SJSA1 (cell line): ENCODE measurements around the gene COL4A2. TPM values are rescaled to one million over a fixed set of nuclear protein-coding genes. Genes with fewer than 3 reads are reported as not detected.
A peak's percentile ranks its signal among the peaks of the same experiment; 100 is the strongest.

ENCODE experiments used
- DNase-seq, 2 experiments: peaks; one replicate each; pipeline ENCODE4 v3.0.0-alpha.2; 2015 to 2020; ENCODE audit warnings: low spot score in 2 of 2, low read depth in 1 of 2
- H3K27ac ChIP-seq: fragments of 250-450 bp; sonication (Bioruptor Pico); 2 replicates; pipeline ENCODE4 v1.5.1; 2020; ENCODE audit warnings: mild to moderate bottlenecking, moderate library complexity
- H3K27me3 ChIP-seq: fragments of 250-450 bp; sonication (Bioruptor Pico); replicated peaks from 2 replicates; pipeline ENCODE4 v1.5.1; 2020; ENCODE audit warnings: mild to moderate bottlenecking, moderate library complexity
- H3K36me3 ChIP-seq: fragments of 250-450 bp; sonication (Bioruptor Pico); 2 replicates; pipeline ENCODE4 v1.5.1; 2020; ENCODE audit warnings: mild to moderate bottlenecking
- H3K4me1 ChIP-seq: fragments of 250-450 bp; sonication (Bioruptor Pico); replicated peaks from 2 replicates; pipeline ENCODE4 v1.6.1; 2021; ENCODE audit warnings: mild to moderate bottlenecking
- H3K4me3 ChIP-seq: fragments of 250-450 bp; sonication (Bioruptor Pico); 2 replicates; pipeline ENCODE4 v1.5.1; 2020; ENCODE audit warnings: mild to moderate bottlenecking
- H3K9me3 ChIP-seq: fragments of 250-450 bp; sonication (Bioruptor Pico); replicated peaks from 2 replicates; pipeline ENCODE4 v1.5.1; 2020; ENCODE audit warnings: mild to moderate bottlenecking
- total RNA-seq: library from RNA; depleted of rRNA; stranded (reverse); fragments of >200 nt; shearing (Covaris generic); gene quantifications from 2 replicates; pipeline ENCODE4 v1.2.3, GENCODE V29; 2014

The COL4A2 gene
- total RNA-seq, 1 experiment from 2014 or later = 741 TPM

DNA sequence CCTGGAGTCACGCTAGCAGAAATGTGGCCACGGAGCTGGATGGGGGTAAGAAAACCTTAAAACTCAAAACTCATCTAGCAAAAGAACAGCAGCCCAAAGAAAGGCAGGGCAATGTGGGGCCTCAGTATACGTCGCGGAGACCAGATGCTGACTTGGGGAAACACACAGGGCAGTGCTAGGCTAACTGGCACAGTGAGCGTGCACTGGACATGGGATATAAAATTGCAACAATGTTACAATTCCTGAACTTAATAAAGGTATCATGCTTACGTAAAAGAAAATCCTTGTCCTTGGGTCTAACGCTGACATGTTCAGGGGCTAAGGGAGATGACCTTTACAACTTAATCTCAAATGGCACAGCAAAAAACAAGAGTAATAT, 40.7 kb upstream of the COL4A2 start:
- no peak for DNase-seq
- no peak overlapping the region for H3K4me3 ChIP-seq
- H3K27me3 ChIP-seq = no peaks in the 10 kb centered on the region
- H3K36me3 ChIP-seq = peaks cover 19% of the 10 kb centered on the region; the same call in 1 of the 2 replicates
- H3K4me1 ChIP-seq = peaks cover 45% of the 10 kb centered on the region
- no peak overlapping the region for H3K27ac ChIP-seq
- H3K9me3 ChIP-seq = no peaks in the 10 kb centered on the region

DNA sequence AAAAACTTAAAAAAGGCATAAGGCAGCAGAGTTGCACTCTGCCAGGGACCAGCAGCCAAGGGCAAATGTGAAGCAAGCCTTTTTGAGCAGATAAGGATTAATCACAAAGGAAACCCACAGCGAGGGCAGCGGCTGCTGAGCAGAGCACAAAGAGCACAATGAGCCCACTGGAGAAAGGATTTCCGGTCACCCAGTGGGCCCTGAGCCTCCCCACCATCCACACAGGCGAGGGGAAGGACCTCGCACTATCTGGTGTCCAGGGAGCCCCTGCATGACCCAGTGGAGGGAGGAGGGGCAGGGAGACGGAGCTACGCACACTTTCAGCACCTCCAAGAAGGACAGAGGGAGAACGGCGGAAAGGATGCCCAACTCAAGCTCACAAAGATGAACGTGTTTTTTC, 40.1 kb upstream of the COL4A2 start:
- H3K27ac ChIP-seq = no peak overlapping the region
- no peaks in the 10 kb centered on the region for H3K9me3 ChIP-seq
- H3K27me3 ChIP-seq = no peaks in the 10 kb centered on the region
- H3K4me1 ChIP-seq = peaks cover 39% of the 10 kb centered on the region
- H3K36me3 ChIP-seq = peaks cover 15% of the 10 kb centered on the region; the same call in 1 of the 2 replicates
- peak in 1 of 2 experiments; percentile 42 for DNase-seq
- no peak overlapping the region for H3K4me3 ChIP-seq

DNA sequence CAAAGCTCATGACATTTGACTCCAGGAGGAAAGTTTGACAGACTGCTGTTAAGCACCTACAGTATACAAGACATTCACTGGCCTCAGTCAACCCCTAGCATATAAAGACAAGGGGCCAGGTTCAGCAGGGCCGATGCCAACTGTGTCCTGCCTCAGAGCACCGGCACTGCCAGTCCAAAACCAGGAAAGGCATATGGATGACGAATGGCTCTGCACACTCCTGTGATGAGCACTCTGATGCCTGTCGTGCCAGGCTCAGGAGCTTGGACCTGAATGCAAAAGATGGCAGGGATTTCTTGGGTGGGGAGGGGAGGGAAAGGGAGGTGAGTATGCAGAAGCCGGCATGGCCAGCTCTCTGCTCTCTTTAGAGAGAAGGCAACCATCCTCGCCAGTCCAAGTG, 39.0 kb upstream of the COL4A2 start:
- H3K27ac ChIP-seq = no peak overlapping the region
- peaks cover 28% of the 10 kb centered on the region for H3K4me1 ChIP-seq
- DNase-seq = peak in 1 of 2 experiments; percentile 30
- H3K27me3 ChIP-seq = no peaks in the 10 kb centered on the region
- no peaks in the 10 kb centered on the region for H3K9me3 ChIP-seq
- H3K4me3 ChIP-seq = no peak overlapping the region
- peaks cover 13% of the 10 kb centered on the region for H3K36me3 ChIP-seq

DNA sequence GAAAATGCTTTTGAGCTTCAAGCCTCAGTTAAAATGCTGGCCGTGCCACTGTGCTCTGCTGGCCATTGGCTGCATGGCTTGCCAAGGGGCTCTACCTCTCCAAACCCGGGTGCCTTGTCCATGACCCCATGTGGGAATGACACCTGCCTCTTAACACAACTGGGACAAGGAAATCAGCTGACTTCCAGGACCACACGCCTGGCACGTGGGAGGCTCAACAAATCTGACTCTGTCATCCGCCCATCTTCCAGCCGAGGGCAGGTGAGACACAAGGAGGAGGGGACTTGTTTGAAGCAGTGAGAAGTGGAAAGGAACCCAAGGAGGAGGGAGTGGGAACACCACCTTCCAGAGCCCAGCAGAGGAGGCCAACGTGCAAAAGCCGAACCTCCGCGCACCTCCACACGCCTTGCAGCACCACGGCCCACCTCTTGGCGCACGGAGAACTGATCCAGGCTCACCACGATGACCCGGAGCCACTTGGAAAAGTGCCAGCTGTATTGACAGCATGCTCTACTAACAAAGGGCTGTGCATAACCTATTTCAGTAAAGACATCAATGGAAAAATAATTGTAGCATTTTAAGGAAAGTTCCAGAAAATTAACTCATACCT, 38.4 kb upstream of the COL4A2 start:
- H3K4me1 ChIP-seq = peaks cover 22% of the 10 kb centered on the region
- no peaks in the 10 kb centered on the region for H3K9me3 ChIP-seq
- no peak overlapping the region for H3K4me3 ChIP-seq
- peaks cover 16% of the 10 kb centered on the region for H3K36me3 ChIP-seq
- DNase-seq = peak in 1 of 2 experiments; percentile 53
- H3K27me3 ChIP-seq = no peaks in the 10 kb centered on the region
- no peak overlapping the region for H3K27ac ChIP-seq

DNA sequence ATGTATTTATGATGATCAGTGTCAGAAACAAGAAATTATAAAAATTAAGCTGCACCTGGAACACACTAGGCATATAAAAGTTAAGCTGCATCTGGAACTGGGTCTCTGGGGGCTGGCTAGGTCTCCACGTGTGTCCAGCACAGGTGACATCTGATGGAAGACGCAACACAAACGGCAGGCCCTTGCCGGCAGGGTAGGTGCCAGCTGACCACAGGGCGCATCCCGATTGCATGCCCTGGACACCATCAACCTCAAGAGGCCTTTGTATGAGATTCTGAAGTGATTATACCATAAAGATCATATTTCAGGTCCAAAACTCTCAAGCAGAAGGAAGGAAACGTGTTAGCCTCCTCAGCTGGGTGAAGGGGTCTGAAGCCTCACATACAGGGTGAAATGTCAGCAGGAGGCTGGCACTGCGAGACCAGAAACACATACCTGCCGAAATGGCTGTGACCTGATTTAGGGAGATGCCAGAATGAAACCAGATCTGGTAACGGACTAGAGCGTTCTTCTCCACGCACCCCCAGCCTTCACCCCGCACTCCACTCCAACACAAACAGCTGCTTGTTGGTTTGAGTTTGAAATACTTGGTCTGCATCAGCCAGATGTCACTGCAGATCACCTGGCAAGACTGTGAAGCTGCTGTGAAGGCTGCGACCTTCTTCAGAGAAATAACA, 37.4 kb upstream of the COL4A2 start:
- Histone ChIP-seq H3K27me3 (no peaks in the 10 kb centered on the region), H3K27ac (no peak overlapping the region), H3K9me3 (no peaks in the 10 kb centered on the region), H3K4me3 (no peak overlapping the region), H3K4me1 (peaks cover 15% of the 10 kb centered on the region), H3K36me3 (peaks cover 15% of the 10 kb centered on the region)
- DNase-seq = peak in 1 of 2 experiments; percentile 40

DNA sequence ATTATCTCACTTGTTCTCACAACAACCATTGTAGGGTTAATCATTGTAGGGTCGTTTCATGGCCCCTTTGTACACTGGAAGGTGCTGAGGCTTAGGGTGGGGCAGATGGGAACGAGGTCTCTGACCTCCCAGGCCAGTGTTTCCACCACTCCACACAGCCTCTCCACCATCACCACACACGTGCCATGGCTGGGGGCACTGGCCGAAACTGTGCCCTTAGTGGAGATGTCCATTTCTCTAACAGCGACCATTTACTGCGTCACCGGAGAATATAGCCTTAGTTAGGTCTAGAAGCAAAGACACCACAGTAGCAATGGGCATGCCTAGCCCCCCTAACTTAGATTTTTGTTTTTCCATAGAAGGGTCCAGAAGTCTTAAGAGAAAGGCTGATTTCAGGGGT, 36.6 kb upstream of the COL4A2 start:
- DNase-seq = peak in 1 of 2 experiments; percentile 36
- H3K9me3 ChIP-seq = no peaks in the 10 kb centered on the region
- H3K4me1 ChIP-seq = peaks cover 6% of the 10 kb centered on the region
- peaks cover 9% of the 10 kb centered on the region for H3K36me3 ChIP-seq
- H3K27me3 ChIP-seq = no peaks in the 10 kb centered on the region
- no peak overlapping the region for H3K4me3 ChIP-seq
- no peak overlapping the region for H3K27ac ChIP-seq

DNA sequence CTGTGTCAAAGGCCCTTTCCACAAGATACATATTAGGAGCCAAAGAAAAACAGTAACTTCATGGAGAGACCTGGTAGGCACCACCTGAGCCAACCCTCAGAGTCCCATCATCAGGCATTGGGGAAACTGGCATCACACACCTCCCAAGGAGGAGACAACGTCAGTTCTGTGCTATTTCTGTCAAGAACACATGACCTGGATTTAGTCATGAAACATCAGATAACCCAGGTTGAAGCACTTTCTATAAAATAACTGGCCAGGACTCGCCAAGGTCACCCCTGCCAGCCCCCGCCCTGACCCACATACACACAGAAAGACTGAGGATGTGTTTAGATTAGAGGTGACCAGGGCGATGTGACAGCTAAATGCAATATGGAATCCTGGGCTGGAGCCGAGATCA, 35.8 kb upstream of the COL4A2 start:
- H3K9me3 ChIP-seq = no peaks in the 10 kb centered on the region
- H3K27ac ChIP-seq = no peak overlapping the region
- no peak for DNase-seq
- H3K36me3 ChIP-seq = peaks cover 8% of the 10 kb centered on the region
- no peak overlapping the region for H3K4me3 ChIP-seq
- no peaks in the 10 kb centered on the region for H3K4me1 ChIP-seq
- H3K27me3 ChIP-seq = no peaks in the 10 kb centered on the region

DNA sequence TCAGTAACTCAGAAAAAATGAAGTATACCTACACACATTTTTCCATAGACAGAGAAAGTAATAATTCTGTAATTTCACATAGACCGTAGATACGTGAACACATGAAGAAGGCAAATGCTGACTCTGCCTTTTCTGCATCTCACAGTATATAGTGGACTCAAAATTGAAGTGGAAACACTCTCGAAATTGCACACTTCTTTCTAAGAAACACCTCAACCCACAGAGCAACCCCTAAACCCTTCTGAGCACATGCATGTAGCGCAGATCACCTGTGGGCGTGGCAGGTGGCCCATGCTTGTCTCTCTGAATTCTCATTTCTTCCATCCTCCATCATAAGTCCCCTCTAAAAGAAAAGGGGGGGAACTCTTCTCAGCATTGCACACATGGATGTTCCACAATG, 34.9 kb upstream of the COL4A2 start:
- H3K36me3 ChIP-seq = peaks cover 8% of the 10 kb centered on the region

DNA sequence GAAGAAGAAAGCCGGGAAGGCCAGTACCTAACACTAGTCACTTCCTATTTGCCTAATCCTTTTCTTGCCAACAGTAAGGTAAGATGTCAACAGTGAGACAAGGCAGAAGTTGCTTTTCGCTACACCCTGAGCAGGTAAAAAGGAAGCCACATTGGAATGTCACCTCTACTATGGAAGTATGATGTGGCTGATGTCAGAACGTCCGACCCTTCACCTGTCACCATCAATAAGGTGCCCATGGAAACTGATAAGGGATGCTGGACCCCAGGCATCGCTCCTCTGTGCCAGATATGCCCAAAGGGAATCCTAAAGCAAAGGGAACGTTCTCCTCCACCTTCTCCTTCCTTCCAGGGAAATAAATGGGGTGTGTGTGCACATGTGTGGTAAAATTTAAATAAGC, 34.4 kb upstream of the COL4A2 start:
- Histone ChIP-seq H3K4me1 (peaks cover 5% of the 10 kb centered on the region), H3K36me3 (peaks cover 8% of the 10 kb centered on the region), H3K27me3 (no peaks in the 10 kb centered on the region), H3K4me3 (no peak overlapping the region), H3K27ac (no peak overlapping the region), H3K9me3 (no peaks in the 10 kb centered on the region)
- no peak for DNase-seq

More for the DNA sequence above, 34.9 kb upstream of the COL4A2 start:
- no peak overlapping the region for H3K4me3 ChIP-seq
- H3K9me3 ChIP-seq = no peaks in the 10 kb centered on the region
- H3K27me3 ChIP-seq = no peaks in the 10 kb centered on the region
- no peak overlapping the region for H3K27ac ChIP-seq
- no peak for DNase-seq
- H3K4me1 ChIP-seq = peaks cover 1% of the 10 kb centered on the region

DNA sequence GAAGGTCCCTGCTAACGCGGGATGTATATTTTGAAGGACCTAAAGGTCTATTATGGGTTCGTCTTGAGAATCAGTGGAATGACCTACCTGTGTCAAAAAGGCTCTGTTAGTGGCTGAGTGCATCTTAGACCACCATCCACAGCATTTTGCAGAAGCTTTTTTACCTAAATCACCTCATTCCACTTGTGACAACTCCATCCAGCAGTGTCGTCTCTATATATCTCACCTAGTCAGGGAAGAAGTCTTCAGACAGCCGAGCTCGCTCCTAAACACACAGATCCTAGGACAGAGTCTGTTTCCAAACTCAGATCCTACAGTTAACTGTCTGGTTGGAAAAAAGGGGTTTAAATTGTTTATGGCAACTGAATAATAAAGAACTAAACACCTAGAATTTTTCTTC, 33.8 kb upstream of the COL4A2 start:
- H3K36me3 ChIP-seq = peaks cover 8% of the 10 kb centered on the region
- no peak for DNase-seq
- no peaks in the 10 kb centered on the region for H3K27me3 ChIP-seq
- H3K4me1 ChIP-seq = peaks cover 11% of the 10 kb centered on the region
- no peaks in the 10 kb centered on the region for H3K9me3 ChIP-seq
- H3K4me3 ChIP-seq = no peak overlapping the region
- H3K27ac ChIP-seq = no peak overlapping the region

DNA sequence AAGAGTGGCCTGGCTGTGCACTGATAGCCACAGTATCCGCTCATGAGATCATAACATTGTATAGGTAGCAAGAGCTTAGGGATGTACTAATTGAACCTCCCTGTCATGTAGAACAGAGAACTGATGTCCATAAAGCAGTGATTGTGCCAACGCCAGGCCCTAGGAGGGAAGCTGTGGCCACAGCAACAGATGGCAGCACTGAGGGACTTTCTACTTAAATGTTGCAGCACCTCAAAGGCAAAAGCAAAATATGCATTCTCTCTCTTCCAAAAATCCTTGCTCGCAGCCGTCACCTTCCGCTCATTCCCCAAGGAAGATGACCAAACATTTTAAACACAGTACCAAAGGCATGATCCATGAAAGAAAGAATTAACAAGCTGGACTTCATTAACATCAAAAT, 32.4 kb upstream of the COL4A2 start:
- DNase-seq = peak in 1 of 2 experiments; percentile 44
- H3K4me1 ChIP-seq = peaks cover 11% of the 10 kb centered on the region
- H3K27ac ChIP-seq = no peak overlapping the region

DNA sequence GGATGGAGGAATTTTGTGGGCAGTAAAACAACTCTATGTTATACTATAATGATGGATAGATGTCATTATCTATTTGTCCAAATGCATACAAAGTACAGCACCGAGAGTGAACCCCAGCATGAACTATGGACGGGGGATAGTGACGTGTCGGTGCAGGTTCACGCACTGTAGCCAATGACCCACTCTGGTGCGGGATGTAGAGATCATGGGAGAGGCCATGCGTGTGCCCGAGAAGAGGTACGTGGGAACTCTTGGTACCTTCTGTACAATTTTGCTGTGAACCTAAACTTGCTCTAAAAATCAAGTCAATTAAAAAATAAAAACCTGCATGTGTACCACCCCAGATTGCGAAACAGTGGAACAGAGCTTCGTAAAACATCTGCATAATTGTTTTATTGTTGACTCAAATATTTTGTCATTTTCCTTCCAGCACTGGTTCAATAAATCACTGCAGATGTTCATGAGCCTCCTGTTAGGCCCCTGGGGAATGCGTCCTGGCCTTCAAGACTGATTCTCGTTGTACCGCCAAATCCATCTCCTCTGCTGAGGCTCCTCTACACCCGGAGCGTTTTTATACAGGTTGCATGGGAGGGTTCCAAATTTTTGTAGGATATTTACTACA, 31.0 kb upstream of the COL4A2 start:
- H3K36me3 ChIP-seq = peaks cover 3% of the 10 kb centered on the region; the same call in 1 of the 2 replicates
- H3K9me3 ChIP-seq = no peaks in the 10 kb centered on the region
- peaks cover 11% of the 10 kb centered on the region for H3K4me1 ChIP-seq
- H3K27me3 ChIP-seq = no peaks in the 10 kb centered on the region
- DNase-seq = no peak
- H3K27ac ChIP-seq = no peak overlapping the region
- no peak overlapping the region for H3K4me3 ChIP-seq

More for the DNA sequence above, 32.4 kb upstream of the COL4A2 start:
- H3K36me3 ChIP-seq = peaks cover 3% of the 10 kb centered on the region; the same call in 1 of the 2 replicates
- no peak overlapping the region for H3K4me3 ChIP-seq
- no peaks in the 10 kb centered on the region for H3K27me3 ChIP-seq
- H3K9me3 ChIP-seq = no peaks in the 10 kb centered on the region

DNA sequence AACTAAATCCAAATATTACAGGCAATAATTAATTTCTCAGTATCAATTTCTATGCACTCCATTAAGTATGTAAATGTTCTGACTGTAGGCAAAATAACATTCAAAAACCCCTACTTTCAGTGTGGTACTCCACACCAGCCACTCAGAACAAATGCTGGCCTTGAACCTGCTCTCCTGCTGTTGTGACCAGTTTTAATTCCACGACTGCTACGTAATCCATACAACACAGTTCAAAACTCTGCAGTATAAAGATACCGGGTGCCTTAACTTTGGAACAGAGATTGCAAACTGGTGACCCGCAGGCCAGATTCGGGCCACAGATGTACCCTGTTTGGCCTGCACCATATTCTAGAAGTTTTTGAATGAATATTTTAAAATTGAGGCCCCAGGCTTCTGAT, 30.5 kb upstream of the COL4A2 start:
- H3K9me3 ChIP-seq = no peaks in the 10 kb centered on the region
- no peak for DNase-seq
- no peaks in the 10 kb centered on the region for H3K27me3 ChIP-seq
- H3K4me1 ChIP-seq = peaks cover 11% of the 10 kb centered on the region
- no peak overlapping the region for H3K27ac ChIP-seq
- no peak overlapping the region for H3K4me3 ChIP-seq
- H3K36me3 ChIP-seq = peaks cover 3% of the 10 kb centered on the region; the same call in 1 of the 2 replicates

DNA sequence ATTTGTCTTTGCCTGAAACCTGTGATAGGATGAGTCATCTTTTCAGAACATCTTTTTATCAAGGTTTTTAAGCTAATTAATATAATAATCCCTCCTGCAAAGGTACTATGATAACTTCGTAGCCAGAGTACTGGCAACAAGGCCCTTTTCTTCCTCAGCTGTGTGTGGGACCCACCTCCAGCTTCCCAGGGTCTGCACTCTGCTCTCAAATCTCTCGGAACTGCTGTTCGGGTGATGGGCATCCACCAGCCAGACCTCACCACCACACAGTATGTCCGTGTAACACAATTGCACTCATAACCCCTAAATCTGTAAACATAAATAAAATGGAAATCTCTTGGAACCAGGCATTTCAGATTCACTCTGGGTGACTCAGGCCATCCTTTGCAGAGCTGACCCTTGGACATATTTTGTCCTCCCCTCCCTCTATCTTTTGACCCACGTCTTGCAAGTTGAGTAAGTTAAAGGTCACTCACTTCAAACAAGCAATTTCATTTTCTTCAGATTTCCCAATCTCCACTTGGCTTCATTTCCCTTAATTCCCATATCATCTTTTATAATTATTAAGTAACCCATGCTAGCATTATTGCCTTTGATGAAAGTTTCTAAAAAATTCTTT, 29.6 kb upstream of the COL4A2 start:
- Histone ChIP-seq H3K9me3 (no peaks in the 10 kb centered on the region), H3K27ac (no peak overlapping the region), H3K36me3 (peaks cover 5% of the 10 kb centered on the region; the same call in 1 of the 2 replicates), H3K27me3 (no peaks in the 10 kb centered on the region), H3K4me1 (peaks cover 11% of the 10 kb centered on the region), H3K4me3 (no peak overlapping the region)
- DNase-seq = peak in 1 of 2 experiments; percentile 42
